Measurements from ENCODE around the gene NFATC1. TPM values are rescaled to one million over a fixed set of nuclear protein-coding genes. Genes with fewer than 3 reads are reported as not detected.

The NFATC1 gene
- total and polyA plus RNA-seq, 9 donors, result 8.4 to 28.3 (median 12.2) TPM

- Histone ChIP-seq H3K36me3 (no peaks in the 10 kb centered on the region), H3K27ac (no peak overlapping the region), H3K4me3 (no peak overlapping the region), H3K9me3 (no peaks in the 10 kb centered on the region), H3K4me1 (ENCODE audit: insufficient read depth) (peaks cover 13% of the 10 kb centered on the region), H3K27me3 (no peaks in the 10 kb centered on the region)
- TF ChIP-seq, protein P1, sequence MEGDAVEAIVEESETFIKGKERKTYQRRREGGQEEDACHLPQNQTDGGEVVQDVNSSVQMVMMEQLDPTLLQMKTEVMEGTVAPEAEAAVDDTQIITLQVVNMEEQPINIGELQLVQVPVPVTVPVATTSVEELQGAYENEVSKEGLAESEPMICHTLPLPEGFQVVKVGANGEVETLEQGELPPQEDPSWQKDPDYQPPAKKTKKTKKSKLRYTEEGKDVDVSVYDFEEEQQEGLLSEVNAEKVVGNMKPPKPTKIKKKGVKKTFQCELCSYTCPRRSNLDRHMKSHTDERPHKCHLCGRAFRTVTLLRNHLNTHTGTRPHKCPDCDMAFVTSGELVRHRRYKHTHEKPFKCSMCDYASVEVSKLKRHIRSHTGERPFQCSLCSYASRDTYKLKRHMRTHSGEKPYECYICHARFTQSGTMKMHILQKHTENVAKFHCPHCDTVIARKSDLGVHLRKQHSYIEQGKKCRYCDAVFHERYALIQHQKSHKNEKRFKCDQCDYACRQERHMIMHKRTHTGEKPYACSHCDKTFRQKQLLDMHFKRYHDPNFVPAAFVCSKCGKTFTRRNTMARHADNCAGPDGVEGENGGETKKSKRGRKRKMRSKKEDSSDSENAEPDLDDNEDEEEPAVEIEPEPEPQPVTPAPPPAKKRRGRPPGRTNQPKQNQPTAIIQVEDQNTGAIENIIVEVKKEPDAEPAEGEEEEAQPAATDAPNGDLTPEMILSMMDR (IDR thresholded peaks at IDR 0.05), result no peak
- TF ChIP-seq EP300 (IDR thresholded peaks at IDR 0.05), result no peak
- TF ChIP-seq POLR2A (IDR thresholded peaks at IDR 0.05), result no peak
- intact Hi-C loops (cut with DNase I), result loop anchor here in 1 of 4 donors (1.0 kb wide), 1 partner anchor 254 kb away; the partner anchor contains the start of gene CTDP1
- no peak for DNase-seq
- WGBS, 3 donors, result 89 to 90% (median 89%) methylated on average over 19 of the region's 19 CpGs
Observed at GRCh38 chr18:79424880-79425568, 29.3 kb downstream of the NFATC1 start.

GRCh38 chr18:79425569-79425886, 29.8 kb downstream of the NFATC1 start:
- TF ChIP-seq, protein P1 (IDR thresholded peaks at IDR 0.05), result no peak
- TF ChIP-seq POLR2A (IDR thresholded peaks at IDR 0.05) (no peak), EP300 (IDR thresholded peaks at IDR 0.05) (no peak)
- 84 to 89% (median 87%) methylated on average over 12 of the region's 12 CpGs for WGBS, 3 donors
- Histone ChIP-seq H3K4me1 (ENCODE audit: insufficient read depth) (peaks cover 13% of the 10 kb centered on the region), H3K27me3 (no peaks in the 10 kb centered on the region), H3K27ac (no peak overlapping the region), H3K9me3 (no peaks in the 10 kb centered on the region), H3K4me3 (no peak overlapping the region), H3K36me3 (no peaks in the 10 kb centered on the region)
- DNase-seq, result no peak
- intact Hi-C loops (cut with DNase I), result no loop called here

DNA sequence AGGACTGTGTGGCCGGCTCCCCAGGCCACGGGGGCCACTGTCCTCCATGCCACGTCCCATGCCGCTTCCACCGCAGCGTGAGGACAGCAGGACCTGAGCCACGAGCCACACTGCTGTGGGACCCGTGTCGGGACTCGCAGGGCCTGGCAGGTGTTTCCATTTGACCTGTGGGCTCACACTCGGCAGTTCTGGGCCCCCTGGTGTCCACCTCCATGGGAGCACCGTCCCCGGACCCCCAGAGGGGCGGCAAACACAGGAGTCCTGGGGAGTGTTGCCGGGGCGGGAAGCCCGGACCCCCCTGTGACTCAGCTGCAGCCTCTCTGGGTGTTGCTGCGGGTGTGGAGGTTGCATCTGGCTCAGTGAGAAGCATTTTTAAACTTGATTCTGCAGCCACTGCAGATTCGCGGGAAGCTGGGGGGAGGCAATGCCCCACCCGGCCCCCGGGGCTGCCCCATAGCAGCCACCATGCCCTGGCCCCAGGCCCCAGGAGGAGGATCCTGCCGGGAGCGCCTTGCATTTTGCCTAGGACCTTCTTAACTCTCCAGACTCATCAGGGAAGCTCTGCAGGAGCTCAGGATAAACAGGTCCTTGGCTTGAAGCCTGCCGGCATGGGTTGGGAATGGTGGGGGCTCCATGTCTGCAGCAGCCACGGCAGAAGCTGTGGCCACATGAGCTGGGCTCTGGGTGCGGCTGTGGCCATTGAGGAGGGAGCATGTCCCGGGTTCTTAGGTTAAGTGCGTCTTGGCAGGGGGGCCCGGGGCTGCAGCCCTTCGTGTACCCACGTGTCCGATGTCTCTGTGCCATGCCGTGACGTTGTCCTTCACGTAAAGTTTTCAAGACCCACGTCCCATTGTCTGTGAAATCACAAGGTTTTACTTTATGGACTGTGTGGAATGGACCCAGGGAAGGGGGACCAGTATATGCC, 30.9 kb downstream of the NFATC1 start:
- no peak for DNase-seq
- Histone ChIP-seq H3K27ac (no peak overlapping the region), H3K36me3 (no peaks in the 10 kb centered on the region), H3K4me3 (no peak overlapping the region), H3K4me1 (ENCODE audit: insufficient read depth) (peaks cover 13% of the 10 kb centered on the region), H3K9me3 (no peaks in the 10 kb centered on the region), H3K27me3 (no peaks in the 10 kb centered on the region)
- WGBS, 3 donors, result 87 to 91% (median 87%) methylated on average over 37 of the region's 37 CpGs
- intact Hi-C loops (cut with DNase I), result no loop called here
- TF ChIP-seq EP300 (IDR thresholded peaks at IDR 0.05), result no peak
- TF ChIP-seq, protein P1 (IDR thresholded peaks at IDR 0.05), result no peak

GRCh38 chr18:79427368-79428225, 31.9 kb downstream of the NFATC1 start:
- Histone ChIP-seq H3K27ac (no peak overlapping the region), H3K4me1 (ENCODE audit: insufficient read depth) (peaks cover 13% of the 10 kb centered on the region), H3K36me3 (no peaks in the 10 kb centered on the region), H3K27me3 (no peaks in the 10 kb centered on the region), H3K4me3 (no peak overlapping the region), H3K9me3 (no peaks in the 10 kb centered on the region)
- intact Hi-C loops (cut with DNase I), result no loop called here
- WGBS, 3 donors, result 64 to 66% (median 65%) methylated on average over 21 to 29 of the region's 29 CpGs
- DNase-seq, result no peak
- TF ChIP-seq EP300 (IDR thresholded peaks at IDR 0.05) (no peak), POLR2A (IDR thresholded peaks at IDR 0.05) (no peak)
- TF ChIP-seq, protein P1 (IDR thresholded peaks at IDR 0.05), result no peak

Measured in ovary (tissue), 9 donors.